Stimulated activated CD8-positive, alpha-beta memory T cell treated with anti-CD3 and anti-CD28 coated beads, Interleukin-4, amount 100 ng/mL, for 1 hour (primary cell): ENCODE results near the gene C10orf95.
A peak's percentile ranks its signal among the peaks of the same experiment; 100 is the strongest.

Experiments used
- DNase-seq, 2 donors: peaks; one replicate each; pipeline ENCODE4 v3.0.0-alpha.2; 2020; ENCODE audit warnings: low read depth in 2 of 2, low spot score in 1 of 2

Gene C10orf95

GRCh38 chr10:102435133-102435497 is 16.2 kb downstream of the C10orf95 start:
- no peak for DNase-seq

GRCh38 chr10:102434394-102435132 is 16.8 kb downstream of the C10orf95 start:
- DNase-seq, result no peak

GRCh38 chr10:102433619-102434046 is 17.7 kb downstream of the C10orf95 start:
- no peak for DNase-seq

- peak; percentile 88 to 91 for DNase-seq
Measured at GRCh38 chr10:102432162-102432950, 19.0 kb downstream of the C10orf95 start, which contains the start of gene CUEDC2. CUEDC2 (minus strand) TSS chr10:102432574; CDS start chr10:102425188, 7,386 bp downstream.

DNA sequence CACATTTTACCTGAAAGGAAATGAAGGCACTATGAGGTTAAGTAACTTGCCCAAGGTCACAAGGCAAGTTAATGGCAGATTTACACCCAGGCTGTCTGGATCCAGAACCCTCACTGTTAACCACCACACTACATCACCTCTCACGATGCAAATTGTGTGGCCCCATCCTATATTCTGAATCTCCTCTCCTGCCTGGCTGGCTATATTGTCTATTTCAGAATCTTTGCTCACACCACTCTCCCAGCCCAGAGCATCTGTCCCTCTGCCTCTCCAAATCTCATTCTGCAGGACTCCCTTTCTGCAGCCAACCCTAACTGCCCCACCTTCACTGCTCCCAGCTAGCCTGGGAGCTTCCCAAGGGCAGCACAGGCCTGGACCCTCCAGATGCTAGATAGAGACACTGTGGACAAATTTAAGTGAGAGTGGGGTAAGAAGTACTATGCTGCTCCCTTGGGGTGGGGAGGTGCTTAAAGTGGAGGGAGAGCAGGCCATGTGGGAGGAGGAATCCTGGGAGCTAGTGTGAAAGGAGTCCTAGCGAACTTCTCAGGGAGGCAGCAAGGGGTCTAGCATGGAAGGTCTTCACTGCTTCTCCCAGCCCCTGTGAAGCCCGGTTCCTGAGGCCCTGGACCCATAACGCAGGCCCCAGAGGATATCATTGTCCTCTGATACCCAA is 19.8 kb downstream of the C10orf95 start:
- no peak for DNase-seq

GRCh38 chr10:102429468-102429867 is 21.9 kb downstream of the C10orf95 start:
- no peak for DNase-seq

- DNase-seq, result no peak
Measured at GRCh38 chr10:102426803-102427287, 24.5 kb downstream of the C10orf95 start.

- no peak for DNase-seq
Measured at GRCh38 chr10:102425444-102425843, 25.9 kb downstream of the C10orf95 start.

- no peak for DNase-seq
Measured at GRCh38 chr10:102424916-102425315, 26.4 kb downstream of the C10orf95 start.

- no peak for DNase-seq
Measured at GRCh38 chr10:102424145-102424544, 27.2 kb downstream of the C10orf95 start.

GRCh38 chr10:102423372-102423968 is 27.9 kb downstream of the C10orf95 start:
- no peak for DNase-seq

DNA sequence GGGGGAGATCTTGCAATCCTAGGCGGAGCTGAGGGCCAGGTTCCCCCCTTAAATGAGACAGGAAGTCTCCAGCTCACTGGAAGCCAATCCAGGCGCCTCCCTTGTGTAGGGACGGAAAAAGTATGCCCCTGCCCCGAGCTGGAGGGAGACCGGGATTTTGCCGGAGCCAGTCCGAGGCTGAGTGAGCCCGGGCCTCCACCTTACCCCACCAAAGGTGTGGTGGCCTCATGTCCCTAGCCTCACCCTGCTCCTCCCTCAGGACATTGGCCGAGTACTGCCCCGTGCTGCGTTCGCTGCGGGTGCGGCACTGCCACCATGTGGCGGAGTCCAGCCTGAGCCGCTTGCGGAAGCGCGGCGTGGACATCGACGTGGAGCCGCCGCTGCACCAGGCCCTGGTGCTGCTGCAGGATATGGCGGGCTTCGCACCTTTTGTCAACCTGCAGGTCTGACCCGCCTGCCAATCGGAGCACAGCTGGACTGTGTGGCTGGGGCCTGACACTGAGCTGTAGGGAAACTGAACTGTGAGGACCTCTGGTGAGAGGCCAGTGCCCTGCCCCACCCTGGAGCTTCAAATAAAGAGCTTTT is 28.7 kb downstream of the C10orf95 start:
- DNase-seq, result no peak

GRCh38 chr10:102421757-102422512 is 29.4 kb downstream of the C10orf95 start:
- no peak for DNase-seq

GRCh38 chr10:102421507-102421756 is 29.9 kb downstream of the C10orf95 start:
- no peak for DNase-seq

GRCh38 chr10:102420714-102421506 is 30.4 kb downstream of the C10orf95 start, which contains the start of gene FBXL15:
FBXL15 (plus strand) TSS chr10:102420836; CDS start chr10:102421130, 294 bp downstream.
- peak; percentile 94 to 95 for DNase-seq

- DNase-seq, result no peak
Measured at GRCh38 chr10:102420181-102420713, 31.1 kb downstream of the C10orf95 start.

- DNase-seq, result peak in 1 of 2 donors; percentile 50
Measured at GRCh38 chr10:102419269-102420180, 31.8 kb downstream of the C10orf95 start.

DNA sequence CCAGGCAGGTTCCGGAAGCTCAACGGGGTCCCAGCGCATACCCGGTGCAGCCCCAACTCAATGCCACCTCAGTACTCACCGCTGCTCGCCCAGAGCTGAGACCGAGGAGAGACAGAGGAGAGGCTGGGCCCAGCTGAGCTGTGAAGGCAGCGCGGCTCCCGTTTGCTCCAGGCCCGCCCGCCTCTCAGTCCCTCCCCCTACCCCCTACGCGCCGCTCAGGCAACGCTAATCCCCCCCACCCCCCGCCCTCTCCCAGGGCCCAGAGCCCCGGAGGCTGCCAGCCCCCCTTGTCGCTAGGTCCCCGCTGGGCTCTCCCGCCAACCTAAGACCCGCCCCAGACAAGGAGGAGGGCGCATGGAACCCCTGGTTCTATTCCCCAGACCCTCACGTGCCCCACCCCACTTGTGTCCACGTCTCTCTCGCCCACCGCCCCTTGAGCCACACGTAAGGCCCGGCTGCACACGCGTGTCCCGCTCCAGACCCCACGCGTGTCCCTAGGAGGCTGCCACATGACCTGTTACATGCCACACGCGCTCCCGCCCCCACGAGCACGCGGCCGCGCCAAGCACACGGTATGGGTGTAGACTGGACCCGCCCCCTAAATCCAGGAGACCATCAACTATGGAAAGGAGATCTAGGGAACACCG is 32.6 kb downstream of the C10orf95 start, which contains the start of gene PSD:
Gene PSD (minus strand): TSS at position 164 of the 647 bp plus-strand sequence. CDS start 1,747 bp downstream, outside the sequence.
- no peak for DNase-seq
